ENCODE results near the gene KIDINS220. TPM values are rescaled to one million over a fixed set of nuclear protein-coding genes. Genes with fewer than 3 reads are reported as not detected.

KIDINS220 gene
- total RNA-seq, 1 donor from 2014 or later, result 17.9 TPM

DNA sequence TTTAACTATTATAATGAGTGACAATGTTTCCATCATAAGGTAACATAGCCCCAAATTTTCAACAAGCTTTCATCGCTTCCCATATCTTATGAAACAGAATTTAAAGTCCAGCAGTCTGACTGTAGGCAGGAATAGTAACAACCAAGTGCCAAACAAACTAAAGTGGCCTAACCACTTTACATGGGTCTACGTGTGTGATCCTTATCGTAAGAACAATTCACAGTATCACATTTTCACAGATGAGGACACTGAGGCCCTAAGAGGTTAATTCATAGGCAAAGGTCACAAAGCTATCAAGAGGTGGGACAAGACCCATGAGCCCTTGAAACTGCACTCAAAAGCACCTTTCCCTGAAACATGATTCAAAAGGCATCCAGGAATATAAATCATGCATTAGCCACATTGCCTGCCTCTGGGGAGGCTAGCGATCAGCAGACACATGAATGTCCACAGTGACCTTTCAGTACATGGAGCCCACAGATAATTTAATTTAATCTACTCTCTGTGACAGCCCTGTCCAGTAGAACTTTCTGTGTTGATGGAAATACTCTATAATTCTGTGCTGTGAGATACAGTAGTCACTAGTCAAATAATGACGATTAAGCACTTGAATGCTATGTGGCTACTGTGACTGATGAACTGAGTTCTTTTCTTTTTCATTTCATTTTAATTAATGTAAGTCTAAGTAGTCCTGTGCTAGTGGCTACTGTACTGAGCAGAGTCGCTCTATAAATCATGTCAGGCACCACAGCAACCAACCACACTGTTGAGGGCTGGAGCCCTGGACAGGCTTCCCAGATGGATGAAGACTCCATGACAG, 30.3 kb downstream of the KIDINS220 start:
- DNase-seq (ENCODE audit: low spot score), result no peak
- ATAC-seq, result no peak

DNA sequence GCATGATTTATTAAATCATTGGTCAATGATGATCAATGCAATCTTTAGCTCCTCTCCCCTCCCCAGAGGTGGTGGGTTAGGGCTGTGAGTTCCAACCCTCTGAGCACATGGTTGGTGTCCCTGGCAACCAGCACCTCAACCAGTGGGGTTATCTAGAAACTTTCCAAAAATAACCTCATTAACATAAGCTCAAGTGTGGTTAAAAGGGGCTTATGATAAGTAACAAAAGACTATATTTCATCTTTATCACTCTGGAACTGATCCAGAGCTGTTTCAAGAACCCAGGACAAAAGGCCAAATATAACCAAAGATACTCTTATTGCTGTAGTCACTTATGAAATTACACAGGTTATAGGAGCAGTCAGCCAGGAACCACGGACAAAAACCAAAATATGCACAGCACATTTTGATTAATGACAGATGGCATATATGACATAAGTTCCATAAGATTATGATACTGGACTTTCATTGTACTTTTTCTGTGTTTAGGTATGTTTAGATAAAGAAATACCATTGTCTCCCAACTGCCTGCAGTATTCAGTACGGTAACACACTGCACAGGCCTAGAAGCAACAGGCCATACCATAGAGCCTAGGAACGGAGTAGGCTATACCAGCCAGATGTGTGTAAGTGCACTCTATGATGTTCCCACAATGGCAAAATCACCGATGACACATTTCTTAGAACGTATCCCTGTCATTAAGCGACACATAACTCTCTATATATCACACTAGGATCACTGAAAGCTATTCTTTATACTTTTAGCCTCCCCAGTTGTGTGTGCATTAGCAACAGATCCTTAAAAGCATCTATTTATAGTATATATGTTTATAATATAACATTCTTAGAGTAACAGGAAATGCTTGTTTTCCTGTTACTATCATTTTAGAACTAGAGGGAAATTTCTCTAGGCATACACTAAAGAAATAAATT, 31.9 kb downstream of the KIDINS220 start:
- no peak for DNase-seq (ENCODE audit: low spot score)
- ATAC-seq, result no peak

DNA sequence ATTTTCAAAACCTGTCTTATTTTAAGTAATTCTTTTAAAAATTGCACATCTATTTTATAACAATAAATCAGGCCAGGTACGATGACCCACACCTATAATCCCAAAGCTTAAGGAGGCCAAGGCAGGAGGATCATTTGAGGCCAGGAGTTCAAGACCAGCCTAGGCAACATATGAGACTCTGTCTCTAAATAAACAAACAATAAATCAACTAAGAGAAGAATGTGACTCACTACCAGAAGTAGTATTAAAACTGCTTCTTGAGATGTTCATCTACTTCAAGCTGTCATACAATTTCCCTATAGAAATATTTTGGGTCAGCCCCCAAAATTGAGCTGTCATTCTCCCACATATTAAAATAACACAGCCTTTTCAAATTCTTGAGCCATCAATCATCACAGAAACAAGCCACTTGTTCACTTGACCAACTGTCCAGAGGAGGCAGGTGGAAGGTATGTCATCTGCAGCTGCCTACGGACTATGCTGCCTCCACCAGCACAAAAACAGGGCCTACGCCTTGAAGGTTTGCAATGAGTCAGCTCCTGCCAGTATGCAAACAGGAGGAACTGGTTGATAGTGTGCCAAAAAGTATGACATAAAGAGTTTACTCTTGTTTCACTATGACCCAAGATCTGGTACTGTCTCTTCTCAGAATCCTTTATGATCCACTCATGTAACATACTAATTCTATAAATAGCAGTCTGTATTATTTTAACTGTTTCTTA, 33.6 kb downstream of the KIDINS220 start:
- ATAC-seq (peak; percentile 61), DNase-seq (ENCODE audit: low spot score) (no peak)

DNA sequence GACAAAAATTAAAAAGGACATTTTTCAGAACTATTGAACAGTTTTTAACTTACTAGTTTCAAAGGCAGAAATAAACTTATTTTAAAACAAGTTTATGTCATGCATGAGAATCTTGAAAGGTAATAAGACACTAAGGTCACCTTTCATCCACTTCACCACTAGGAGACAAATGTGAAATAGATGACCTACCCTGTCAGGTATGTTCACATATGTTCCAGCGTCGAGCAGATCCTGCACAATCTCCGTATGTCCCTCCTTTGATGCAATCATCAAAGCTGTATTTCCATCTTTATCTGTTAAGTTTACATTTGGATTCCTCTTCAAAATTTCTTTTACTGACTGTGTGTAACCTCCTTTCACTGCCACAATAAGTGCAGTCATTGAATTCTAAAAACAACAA, 34.7 kb downstream of the KIDINS220 start:
- DNase-seq (ENCODE audit: low spot score), result no peak
- no peak for ATAC-seq

DNA sequence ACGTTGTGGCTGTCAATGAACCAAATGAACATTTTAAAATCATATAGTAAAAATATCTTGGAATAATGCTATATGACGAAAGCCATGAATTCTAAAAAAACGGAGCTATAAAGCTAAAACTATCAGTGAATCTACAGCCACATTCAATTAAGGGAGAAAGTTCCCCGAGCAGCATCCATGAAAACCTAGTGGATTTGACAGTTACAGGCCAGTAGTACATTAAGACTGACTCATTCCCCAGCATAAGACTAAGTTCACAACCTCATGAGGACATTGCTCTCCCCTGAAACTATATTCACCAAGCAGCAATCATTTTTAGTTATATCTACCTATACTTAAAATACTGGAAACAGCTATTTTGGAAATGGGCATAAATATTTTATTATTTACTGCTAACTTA, 36.6 kb downstream of the KIDINS220 start:
- ATAC-seq (no peak), DNase-seq (ENCODE audit: low spot score) (no peak)

DNA sequence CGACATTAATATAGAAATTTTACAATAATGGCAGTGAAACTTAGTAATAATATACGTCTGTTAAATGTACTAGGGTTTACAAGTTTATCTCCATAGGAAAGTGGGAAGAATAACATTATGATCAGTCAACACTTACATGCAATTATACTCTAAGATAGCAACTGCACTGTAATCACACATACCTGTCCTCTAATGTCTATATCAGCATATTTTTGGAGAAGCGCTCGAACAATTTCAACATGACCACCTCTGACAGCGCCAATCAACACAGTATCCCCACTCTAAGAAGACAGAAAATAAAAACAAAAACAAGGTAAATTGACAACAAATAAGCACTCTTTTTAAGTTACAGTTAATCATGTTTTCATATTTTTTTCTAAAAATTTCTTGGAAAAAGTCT, 37.2 kb downstream of the KIDINS220 start:
- DNase-seq (ENCODE audit: low spot score) (no peak), ATAC-seq (no peak)

DNA sequence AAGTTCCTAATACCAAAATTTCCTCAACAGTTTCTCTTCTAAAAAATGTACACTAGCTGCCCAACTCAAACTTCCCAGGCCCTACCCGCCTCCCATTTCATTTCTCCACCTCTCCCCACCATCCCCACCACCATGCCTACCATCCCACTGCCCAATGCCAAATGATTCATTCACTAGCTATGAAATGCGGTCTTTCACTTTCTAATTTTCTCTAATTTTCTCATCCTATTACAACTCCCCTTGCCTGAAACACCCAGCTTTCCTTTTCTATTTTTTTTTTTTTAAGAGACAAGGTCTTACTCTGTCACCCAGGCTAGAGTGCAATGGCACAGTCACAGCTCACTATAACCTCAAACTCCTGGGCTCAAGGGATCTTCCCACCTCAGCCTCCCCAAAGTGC, 38.4 kb downstream of the KIDINS220 start:
- ATAC-seq (no peak), DNase-seq (ENCODE audit: low spot score) (no peak)

DNA sequence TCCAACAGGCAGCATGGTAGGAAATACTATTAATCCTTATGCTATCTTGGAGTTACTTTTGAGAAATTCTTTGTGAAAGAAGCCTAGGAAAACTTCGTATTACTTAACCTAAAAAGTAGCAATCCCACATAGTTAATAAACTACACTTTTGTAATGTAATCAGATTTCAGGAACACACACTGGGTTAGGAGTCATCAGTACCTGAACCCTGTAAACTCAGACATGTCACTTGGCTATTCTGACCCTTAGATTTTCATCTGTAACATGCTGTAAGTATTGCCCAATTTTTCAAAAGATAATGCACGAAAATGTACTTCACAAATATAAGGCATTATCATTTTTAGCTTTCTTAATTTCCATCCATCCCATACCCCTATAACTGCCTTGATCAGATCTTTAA, 39.0 kb downstream of the KIDINS220 start:
- ATAC-seq, result peak; percentile 58
- DNase-seq (ENCODE audit: low spot score), result no peak

DNA sequence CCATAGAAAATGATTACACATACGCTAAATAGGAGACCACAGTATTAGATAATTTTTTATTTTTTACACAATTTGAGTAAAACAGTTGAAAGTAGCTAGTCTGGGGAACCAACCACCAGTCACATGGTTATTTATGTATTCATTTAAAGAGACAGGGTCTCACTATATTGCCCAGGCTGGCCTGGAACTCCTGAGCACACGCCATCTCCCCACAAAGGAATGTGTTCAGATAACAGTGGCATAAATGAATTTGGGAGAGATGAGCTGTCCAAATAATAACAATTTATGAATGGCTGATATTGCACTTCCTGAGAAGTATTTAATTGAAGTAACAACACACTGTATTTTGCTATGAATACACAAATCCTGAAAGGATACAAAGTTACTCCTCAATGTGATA, 39.7 kb downstream of the KIDINS220 start:
- DNase-seq (ENCODE audit: low spot score), result no peak
- ATAC-seq, result no peak

DNA sequence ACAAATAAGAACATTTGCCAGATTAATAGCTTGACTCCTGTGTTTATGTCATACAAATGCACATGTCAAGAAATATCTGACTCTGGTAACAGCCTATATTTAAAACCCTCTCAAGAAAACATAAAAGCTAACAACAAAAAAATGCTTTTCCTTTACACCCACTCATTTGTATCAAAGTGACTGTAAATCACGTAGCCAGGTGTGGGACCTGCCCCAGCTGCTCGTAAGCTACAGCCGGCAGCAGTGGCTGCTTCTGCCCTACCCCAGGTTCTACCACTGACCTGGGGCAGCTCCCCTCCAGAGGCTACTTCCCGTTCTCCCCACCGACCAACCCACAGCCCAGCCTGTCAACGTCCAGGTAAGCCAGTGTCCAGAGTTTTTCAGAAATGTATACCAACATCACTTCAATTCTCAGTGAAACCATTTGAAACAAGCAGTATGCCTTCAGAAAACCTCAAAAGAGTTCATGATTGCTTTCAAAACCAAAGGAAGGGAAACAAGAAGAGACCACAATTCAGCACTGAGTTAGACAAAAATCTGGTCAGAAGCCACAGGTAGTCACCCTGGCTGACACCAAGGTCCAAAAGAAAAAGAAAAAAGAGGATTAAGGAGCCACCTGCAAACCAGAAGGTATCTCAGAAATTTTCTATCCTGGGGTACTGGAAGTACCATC, 40.4 kb downstream of the KIDINS220 start:
- no peak for ATAC-seq
- DNase-seq (ENCODE audit: low spot score), result no peak

DNA sequence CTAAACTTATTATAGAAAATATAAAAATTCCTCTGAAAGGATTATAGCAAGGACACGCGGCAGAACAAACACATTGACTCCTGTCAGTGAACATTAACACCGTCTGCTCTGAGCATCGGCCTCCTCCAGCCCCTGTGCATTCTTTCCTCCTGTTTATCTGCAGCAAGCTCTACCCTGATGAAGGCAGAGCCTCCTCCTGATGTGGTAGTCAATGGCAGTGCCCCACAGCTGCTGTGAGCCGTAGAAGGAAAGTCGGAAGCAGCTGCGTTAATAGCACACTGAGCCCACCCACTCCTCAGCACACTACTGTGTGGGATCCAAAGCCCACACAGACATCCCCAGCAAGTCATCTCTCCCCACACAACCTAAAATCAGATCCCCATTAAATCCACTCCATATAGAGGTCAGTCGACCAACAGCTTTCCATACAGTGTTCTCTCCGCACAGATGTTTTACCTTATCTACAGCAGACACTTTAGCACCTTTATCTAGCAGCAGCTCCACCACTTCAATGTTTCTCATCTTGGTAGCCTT, 41.0 kb downstream of the KIDINS220 start:
- no peak for DNase-seq (ENCODE audit: low spot score)
- no peak for ATAC-seq

DNA sequence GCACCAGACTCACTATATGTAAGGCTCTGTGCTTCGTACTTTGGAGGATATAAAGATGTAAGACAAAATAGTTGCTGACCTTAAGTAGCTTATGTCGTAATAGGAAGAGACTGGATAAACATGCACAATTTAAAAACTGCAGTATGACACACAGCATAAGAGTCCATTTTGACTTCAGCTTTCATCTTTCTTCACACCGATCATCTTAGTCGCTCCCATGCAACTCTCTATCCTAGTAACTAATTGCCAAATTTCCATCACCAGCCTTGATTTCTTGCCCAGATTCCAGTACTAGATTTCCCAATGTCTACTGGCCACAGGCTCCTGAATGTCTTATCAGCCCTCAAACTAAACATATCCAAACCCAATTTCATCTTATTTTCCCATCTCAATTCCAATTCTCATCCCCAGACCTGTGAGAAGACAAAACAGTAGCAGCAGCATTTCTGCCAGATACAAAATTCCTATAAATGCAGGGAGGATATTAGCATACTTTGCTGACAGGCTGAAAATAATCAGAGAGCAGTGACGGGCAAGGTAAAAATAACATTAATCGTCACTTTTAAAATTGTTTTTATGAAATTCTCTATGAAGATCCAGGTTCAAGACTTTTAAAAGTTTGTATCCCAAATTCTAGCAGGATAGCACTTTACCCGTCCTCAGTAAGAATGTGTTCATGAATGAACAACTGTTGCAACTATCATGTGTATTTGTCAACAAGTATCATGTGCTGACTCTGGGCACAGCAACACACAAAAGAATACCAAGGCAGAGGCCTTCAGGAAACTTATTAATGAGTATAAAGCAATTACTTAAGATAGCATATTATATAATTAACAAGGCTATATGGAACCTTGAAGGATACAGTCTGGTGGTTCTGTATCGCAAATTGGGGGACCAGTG, 42.2 kb downstream of the KIDINS220 start:
- ATAC-seq (peak; percentile 83), DNase-seq (ENCODE audit: low spot score) (no peak)

DNA sequence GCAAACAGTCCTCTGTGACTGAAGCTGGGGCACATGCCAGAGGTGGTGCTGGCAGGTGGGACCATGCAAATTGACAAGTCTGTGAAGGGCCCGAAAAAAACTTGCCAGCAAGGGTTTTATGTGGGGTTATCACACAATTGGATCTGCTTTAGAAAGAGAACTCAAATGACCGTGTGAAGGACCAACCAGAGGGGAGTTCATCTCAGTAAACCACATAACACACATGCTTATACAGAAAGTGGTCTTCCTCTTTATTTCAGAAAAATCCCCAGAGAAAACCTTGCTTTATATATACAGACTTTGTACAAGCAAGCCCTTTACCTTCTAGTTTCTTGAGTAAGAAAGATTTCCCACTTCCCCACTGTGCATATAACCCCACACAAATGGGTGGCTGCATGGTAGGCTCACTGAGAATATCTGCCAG, 46.7 kb downstream of the KIDINS220 start:
- DNase-seq (ENCODE audit: low spot score), result no peak
- ATAC-seq, result no peak

DNA sequence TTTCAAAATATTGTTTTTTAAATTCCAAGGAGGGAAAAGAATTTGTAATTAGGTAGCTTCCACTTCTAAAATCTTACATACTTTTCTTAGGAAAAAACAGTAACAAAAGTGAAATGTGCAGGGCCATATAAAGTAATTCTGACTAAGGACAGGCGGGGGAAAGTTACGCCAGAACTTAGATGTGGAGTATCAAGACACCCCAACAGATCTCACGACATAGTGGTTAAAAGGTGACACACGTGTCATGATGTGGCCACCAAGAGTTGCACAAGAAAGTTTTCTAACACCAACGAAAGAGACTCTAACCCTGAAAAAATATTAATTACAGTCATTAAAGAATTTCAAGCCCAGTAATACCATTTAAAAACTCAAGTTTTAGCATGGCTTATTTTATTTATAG, 51.0 kb downstream of the KIDINS220 start:
- no peak for DNase-seq (ENCODE audit: low spot score)

DNA sequence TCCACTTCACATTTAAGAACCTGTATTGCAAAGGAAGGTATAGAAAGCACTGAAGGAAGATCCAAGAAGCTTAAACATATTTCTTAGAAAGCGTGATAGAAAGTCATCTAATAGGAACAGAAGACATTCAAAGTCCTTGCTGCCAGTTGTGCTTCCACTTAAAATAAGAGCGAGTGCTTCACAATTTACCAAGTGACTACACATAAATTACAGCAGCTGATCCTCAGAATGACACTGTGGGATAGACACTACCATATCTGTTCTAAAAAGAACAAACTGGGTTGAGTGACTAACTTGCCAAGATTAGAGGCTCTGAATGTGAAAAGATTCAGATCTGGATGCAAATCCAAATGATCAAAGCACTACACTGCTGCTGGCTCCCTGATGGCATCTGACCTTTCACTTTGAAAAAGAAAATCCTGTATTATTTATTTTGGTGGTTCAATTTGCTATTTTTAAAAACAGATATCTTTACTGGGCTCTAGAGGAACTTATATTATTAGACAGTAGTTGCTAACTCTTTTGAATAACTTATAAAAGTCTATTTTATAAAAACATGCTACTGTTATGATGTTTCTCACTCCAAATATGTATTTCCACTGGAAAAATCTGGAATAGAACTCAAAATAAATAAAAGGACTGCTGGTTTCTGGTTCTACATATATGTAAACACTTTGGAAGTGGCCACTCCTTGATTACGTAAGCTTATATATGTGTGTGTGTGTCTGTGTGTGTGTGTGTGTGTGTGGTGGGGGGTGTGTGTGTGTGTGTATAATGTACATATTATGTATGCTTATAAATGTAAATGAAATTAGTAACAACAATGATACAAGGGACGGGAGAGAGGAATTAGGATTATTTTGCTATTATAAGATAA, 57.4 kb downstream of the KIDINS220 start:
- DNase-seq (ENCODE audit: low spot score) (no peak), ATAC-seq (no peak)

More for the DNA sequence above, 51.0 kb downstream of the KIDINS220 start:
- ATAC-seq, result no peak

DNA sequence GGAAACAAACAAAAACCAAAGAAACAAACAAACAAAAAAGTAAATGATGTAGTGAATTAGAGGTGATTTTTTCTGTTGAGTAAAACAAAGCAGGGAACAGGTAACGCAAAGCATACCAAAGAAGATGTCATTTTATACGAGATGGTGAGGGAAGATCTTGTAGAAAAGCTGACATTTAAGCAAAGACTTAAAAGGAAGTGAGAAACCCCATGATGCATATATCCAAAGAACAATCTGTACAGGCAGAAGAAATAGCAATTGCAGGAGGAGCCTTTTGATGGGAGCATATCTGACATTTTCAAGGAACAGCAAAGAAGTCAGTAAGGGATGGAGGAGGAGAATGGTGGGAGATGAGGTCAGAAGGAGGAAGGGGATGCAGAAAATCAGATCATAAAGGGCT, 63.0 kb downstream of the KIDINS220 start:
- DNase-seq (ENCODE audit: low spot score), result no peak
- ATAC-seq, result no peak

DNA sequence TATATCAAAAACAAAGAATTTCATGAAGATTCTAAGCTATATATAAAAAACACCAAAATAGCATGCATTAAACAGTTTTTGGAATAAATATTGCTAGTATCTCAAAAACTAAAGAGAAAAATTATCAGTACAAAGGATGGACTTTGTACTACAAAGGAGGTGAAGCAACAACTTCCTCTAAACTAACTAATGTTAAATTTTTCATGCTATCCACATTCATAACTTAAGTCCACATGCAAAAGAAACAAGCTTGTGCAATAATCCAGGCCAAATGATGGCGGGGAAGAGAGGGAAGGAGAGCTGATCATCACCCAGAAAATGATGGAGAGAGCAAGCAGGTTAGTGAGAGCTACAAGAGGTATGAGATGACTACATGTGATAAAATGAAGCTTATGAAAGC, 70.1 kb downstream of the KIDINS220 start:
- ATAC-seq (peak; percentile 24), DNase-seq (ENCODE audit: low spot score) (no peak)

DNA sequence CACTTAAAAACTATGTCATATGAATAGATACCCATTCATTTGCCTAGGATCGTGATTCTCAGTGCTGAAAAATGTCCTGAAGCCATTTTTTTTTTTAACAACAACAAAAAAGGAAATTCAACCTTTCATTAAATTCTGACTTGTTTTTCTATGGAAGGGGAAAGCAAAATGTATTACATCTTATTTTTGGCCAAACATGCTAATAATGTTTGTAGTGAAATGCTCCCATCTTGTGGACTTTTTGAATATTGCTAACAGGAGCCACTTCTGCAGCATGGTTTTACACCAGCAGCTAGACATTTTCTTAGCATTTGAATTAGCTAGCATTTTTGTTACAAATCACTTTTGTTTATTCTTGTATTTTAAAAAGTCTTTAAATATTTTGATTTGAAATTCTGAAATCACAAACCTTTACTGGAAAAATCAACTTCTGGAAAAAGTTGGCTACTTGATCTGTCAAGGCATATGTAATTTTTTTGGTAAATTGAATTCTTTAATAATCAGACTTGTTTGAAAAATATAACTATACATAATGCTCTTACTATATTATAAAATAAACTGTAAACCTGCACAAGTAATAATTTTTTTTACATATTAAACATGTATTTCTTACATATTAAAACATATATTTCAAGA, 75.8 kb downstream of the KIDINS220 start:
- no peak for DNase-seq (ENCODE audit: low spot score)
- ATAC-seq, result peak; percentile 69

All from left lobe of liver (tissue), 2 donors.